NCI-H146 treated with DMSO at 0.1 percent for 48 hours (cell line): ENCODE results near the gene SEMA7A.

Experiments
- DNase-seq: peaks from one replicate; lab custom pipeline; 2025; ENCODE audit not compliant: unreplicated experiment; lab: John Stamatoyannopoulos, UW

Gene SEMA7A

GRCh38 chr15:74389241-74390048 is 44.3 kb downstream of the SEMA7A start:
- DNase-seq = no peak

GRCh38 chr15:74388363-74388951 is 45.3 kb downstream of the SEMA7A start:
- no peak for DNase-seq

- no peak for DNase-seq
Measured at GRCh38 chr15:74387621-74388362, 46.0 kb downstream of the SEMA7A start.

- DNase-seq = no peak
Measured at GRCh38 chr15:74387141-74387541, 46.6 kb downstream of the SEMA7A start.

- DNase-seq = no peak
Measured at GRCh38 chr15:74386496-74387140, 47.1 kb downstream of the SEMA7A start.

- no peak for DNase-seq
Measured at GRCh38 chr15:74385733-74386132, 48.0 kb downstream of the SEMA7A start.

- no peak for DNase-seq
Measured at GRCh38 chr15:74384881-74385643, 48.7 kb downstream of the SEMA7A start.

- DNase-seq = no peak
Measured at GRCh38 chr15:74384566-74384880, 49.2 kb downstream of the SEMA7A start.

- DNase-seq = no peak
Measured at GRCh38 chr15:74383695-74384565, 49.8 kb downstream of the SEMA7A start.

GRCh38 chr15:74383286-74383685 is 50.5 kb downstream of the SEMA7A start:
- no peak for DNase-seq

GRCh38 chr15:74382004-74382816 is 51.5 kb downstream of the SEMA7A start:
- DNase-seq = no peak

- no peak for DNase-seq
Measured at GRCh38 chr15:74381481-74381880, 52.3 kb downstream of the SEMA7A start.

- DNase-seq = no peak
Measured at GRCh38 chr15:74381190-74381453, 52.6 kb downstream of the SEMA7A start.

GRCh38 chr15:74380361-74381189 is 53.2 kb downstream of the SEMA7A start:
- DNase-seq = no peak

GRCh38 chr15:74378848-74379247 is 54.9 kb downstream of the SEMA7A start:
- DNase-seq = no peak

- DNase-seq = no peak
Measured at GRCh38 chr15:74377831-74378766, 55.7 kb downstream of the SEMA7A start.

GRCh38 chr15:74376825-74377581 is 56.8 kb downstream of the SEMA7A start:
- DNase-seq = no peak
